ENCODE results near the gene BRAF.
"Not testable (repeated sequence)": the region's sequence is repeated elsewhere in the genome, so short reads cannot be mapped to it uniquely, and the experiment has no call there.

BRAF gene

GRCh38 chr7:140681766-140682165 lies 243.0 kb downstream of the BRAF start:
- Histone ChIP-seq H3K4me3 (ENCODE audit: low read depth, low read length) (no peak overlapping the region), H3K27me3 (replicated peaks) (no peaks in the 10 kb centered on the region), H3K27ac (no peak overlapping the region), H3K36me3 (replicated peaks) (peaks cover 4% of the 10 kb centered on the region)
- TF ChIP-seq CTCF (IDR thresholded peaks at IDR 0.05; ENCODE audit: low read depth, low read length, missing control alignments): no peak
- in situ Hi-C loops (cut with HindIII; ENCODE audit: low pct_ligation_motif_present, low sequenced_read_pairs): no loop called here
- DNase-seq: no peak

GRCh38 chr7:140680886-140681285 lies 243.8 kb downstream of the BRAF start:
- no peak for DNase-seq
- H3K27ac ChIP-seq: no peak overlapping the region
- H3K4me3 ChIP-seq (ENCODE audit: low read depth, low read length): no peak overlapping the region
- peaks cover 4% of the 10 kb centered on the region for H3K36me3 ChIP-seq (replicated peaks)
- TF ChIP-seq CTCF (IDR thresholded peaks at IDR 0.05; ENCODE audit: low read depth, low read length, missing control alignments): no peak
- in situ Hi-C loops (cut with HindIII; ENCODE audit: low pct_ligation_motif_present, low sequenced_read_pairs): no loop called here
- H3K27me3 ChIP-seq (replicated peaks): no peaks in the 10 kb centered on the region

- Histone ChIP-seq H3K27me3 (replicated peaks) (no peaks in the 10 kb centered on the region), H3K36me3 (replicated peaks) (peaks cover 4% of the 10 kb centered on the region), H3K4me3 (ENCODE audit: low read depth, low read length) (no peak overlapping the region), H3K27ac (no peak overlapping the region)
- in situ Hi-C loops (cut with HindIII; ENCODE audit: low pct_ligation_motif_present, low sequenced_read_pairs): no loop called here
- no peak for TF ChIP-seq CTCF (IDR thresholded peaks at IDR 0.05; ENCODE audit: low read depth, low read length, missing control alignments)
- no peak for DNase-seq
These were observed 245.5 kb downstream of the BRAF start for GRCh38 chr7:140679186-140679585.

DNA sequence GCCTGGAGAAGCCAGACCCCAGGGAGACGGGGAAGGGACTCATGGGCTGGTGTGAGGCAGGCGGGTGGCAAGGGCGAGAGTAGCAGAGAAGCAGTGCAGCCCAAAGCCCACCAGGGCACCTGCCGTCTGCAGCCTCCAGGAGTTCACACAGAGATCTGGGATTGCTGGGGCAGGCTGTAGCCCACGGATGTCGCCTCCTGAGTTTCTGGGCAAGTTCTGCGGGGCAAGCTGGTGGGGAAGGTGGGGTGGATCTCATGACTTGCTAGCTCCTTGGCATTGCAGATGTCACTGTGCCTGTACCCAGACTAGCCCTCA lies 246.0 kb downstream of the BRAF start:
- Histone ChIP-seq H3K27ac (no peak overlapping the region), H3K27me3 (replicated peaks) (no peaks in the 10 kb centered on the region), H3K36me3 (replicated peaks) (peaks cover 4% of the 10 kb centered on the region), H3K4me3 (ENCODE audit: low read depth, low read length) (no peak overlapping the region)
- in situ Hi-C loops (cut with HindIII; ENCODE audit: low pct_ligation_motif_present, low sequenced_read_pairs): no loop called here
- no peak for DNase-seq
- TF ChIP-seq CTCF (IDR thresholded peaks at IDR 0.05; ENCODE audit: low read depth, low read length, missing control alignments): no peak

GRCh38 chr7:140678081-140678815 lies 246.5 kb downstream of the BRAF start:
- DNase-seq: no peak
- in situ Hi-C loops (cut with HindIII; ENCODE audit: low pct_ligation_motif_present, low sequenced_read_pairs): no loop called here
- no peak for TF ChIP-seq CTCF (IDR thresholded peaks at IDR 0.05; ENCODE audit: low read depth, low read length, missing control alignments)
- Histone ChIP-seq H3K36me3 (replicated peaks) (peaks cover 4% of the 10 kb centered on the region), H3K4me3 (ENCODE audit: low read depth, low read length) (no peak overlapping the region), H3K27me3 (replicated peaks) (no peaks in the 10 kb centered on the region), H3K27ac (no peak overlapping the region)

GRCh38 chr7:140677496-140677895 lies 247.2 kb downstream of the BRAF start:
- no peak for TF ChIP-seq CTCF (IDR thresholded peaks at IDR 0.05; ENCODE audit: low read depth, low read length, missing control alignments)
- in situ Hi-C loops (cut with HindIII; ENCODE audit: low pct_ligation_motif_present, low sequenced_read_pairs): no loop called here
- H3K27me3 ChIP-seq (replicated peaks): no peaks in the 10 kb centered on the region
- peaks cover 4% of the 10 kb centered on the region for H3K36me3 ChIP-seq (replicated peaks)
- DNase-seq: no peak
- no peak overlapping the region for H3K27ac ChIP-seq
- H3K4me3 ChIP-seq (ENCODE audit: low read depth, low read length): no peak overlapping the region

DNA sequence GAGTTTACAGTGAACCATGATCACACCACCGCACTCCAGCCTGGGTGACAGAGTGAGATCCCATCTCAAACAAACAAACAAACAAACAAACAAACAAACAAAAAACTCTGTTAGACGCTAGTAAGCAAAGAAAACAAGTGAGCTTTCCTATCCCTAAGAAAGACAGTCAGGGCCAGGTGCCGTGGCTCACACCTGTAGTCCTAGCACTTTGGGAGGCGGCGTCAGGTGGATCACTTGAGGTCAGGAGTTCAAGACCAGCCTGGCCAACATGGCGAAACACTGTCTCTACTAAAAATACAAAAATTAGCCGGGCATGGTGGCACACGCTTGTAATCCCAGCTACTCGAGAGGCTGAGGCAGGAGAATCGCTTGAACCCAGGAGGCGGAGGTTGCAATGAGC lies 247.8 kb downstream of the BRAF start:
- H3K36me3 ChIP-seq (replicated peaks); in situ Hi-C loops (cut with HindIII; ENCODE audit: low pct_ligation_motif_present, low sequenced_read_pairs); H3K27me3 ChIP-seq (replicated peaks); H3K27ac ChIP-seq; H3K4me3 ChIP-seq (ENCODE audit: low read depth, low read length); DNase-seq: not testable (repeated sequence)
